ENCODE results near the gene TBKBP1.

DNA sequence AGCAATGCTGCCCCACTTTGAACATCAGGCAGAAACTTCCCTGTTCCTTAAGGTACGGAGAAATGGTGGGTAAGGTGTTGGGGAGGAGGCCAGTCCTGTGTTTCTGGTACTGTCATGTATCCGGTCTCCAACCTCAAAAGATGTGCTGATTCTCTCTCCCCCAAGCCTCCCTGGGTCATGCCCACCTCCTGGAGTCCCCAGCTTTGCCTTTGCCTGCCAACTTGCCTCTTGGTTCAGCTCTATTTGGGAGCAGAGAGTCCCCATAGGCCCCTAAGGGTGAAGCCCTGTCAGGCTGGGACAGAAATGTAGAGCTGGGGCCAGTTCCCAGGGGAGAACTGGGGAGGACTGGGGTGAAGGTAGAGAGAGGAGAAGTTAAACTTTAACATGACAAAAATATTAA, 37.4 kb downstream of the TBKBP1 start:
- TF ChIP-seq, protein P1, sequence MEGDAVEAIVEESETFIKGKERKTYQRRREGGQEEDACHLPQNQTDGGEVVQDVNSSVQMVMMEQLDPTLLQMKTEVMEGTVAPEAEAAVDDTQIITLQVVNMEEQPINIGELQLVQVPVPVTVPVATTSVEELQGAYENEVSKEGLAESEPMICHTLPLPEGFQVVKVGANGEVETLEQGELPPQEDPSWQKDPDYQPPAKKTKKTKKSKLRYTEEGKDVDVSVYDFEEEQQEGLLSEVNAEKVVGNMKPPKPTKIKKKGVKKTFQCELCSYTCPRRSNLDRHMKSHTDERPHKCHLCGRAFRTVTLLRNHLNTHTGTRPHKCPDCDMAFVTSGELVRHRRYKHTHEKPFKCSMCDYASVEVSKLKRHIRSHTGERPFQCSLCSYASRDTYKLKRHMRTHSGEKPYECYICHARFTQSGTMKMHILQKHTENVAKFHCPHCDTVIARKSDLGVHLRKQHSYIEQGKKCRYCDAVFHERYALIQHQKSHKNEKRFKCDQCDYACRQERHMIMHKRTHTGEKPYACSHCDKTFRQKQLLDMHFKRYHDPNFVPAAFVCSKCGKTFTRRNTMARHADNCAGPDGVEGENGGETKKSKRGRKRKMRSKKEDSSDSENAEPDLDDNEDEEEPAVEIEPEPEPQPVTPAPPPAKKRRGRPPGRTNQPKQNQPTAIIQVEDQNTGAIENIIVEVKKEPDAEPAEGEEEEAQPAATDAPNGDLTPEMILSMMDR (IDR thresholded peaks at IDR 0.05; ENCODE audit: extremely low read depth in 1 of 2, insufficient read depth in 1 of 2, low read depth in 1 of 2, low read length in 2 of 2): no peak
- TF ChIP-seq POLR2A (IDR thresholded peaks at IDR 0.05; ENCODE audit: low read depth, low read length) (no peak), POLR2AphosphoS5 (IDR thresholded peaks at IDR 0.05; ENCODE audit: insufficient read depth, low read depth, low read length) (no peak), JUN (IDR thresholded peaks at IDR 0.05; ENCODE audit: borderline replicate concordance, insufficient read depth, insufficient read length, low read depth) (no peak)
